Mesenchymal stem cell (in vitro differentiated cells and primary cell): ENCODE results near the gene LRRC39.

ENCODE experiments used
- DNase-seq: peaks from one replicate; pipeline ENCODE4 v3.0.0-alpha.2; 2013
- H2AFZ ChIP-seq: one replicate; pipeline ENCODE4 v1.6.1; 2013; ENCODE audit warnings: low read depth, mild to moderate bottlenecking, control low read depth, inconsistent platforms, low read length, moderate library complexity
- H2AK5ac ChIP-seq: 2 replicates; pipeline ENCODE4 v1.6.1; 2013; ENCODE audit warnings: low read length, moderate library complexity, mild to moderate bottlenecking, inconsistent platforms; ENCODE audit not compliant: severe bottlenecking
- H2BK120ac ChIP-seq: one replicate; pipeline ENCODE4 v1.6.1; 2013; ENCODE audit warnings: low read depth, mild to moderate bottlenecking, inconsistent platforms, low read length, moderate library complexity
- H2BK12ac ChIP-seq, 2 experiments: one replicate each; pipeline ENCODE4 v1.6.1; 2013; ENCODE audit warnings: inconsistent platforms in 2 of 2, low read length in 2 of 2, mild to moderate bottlenecking in 2 of 2, moderate library complexity in 2 of 2, control low read depth in 1 of 2
- H2BK15ac ChIP-seq: one replicate; pipeline ENCODE4 v1.6.1; 2013; ENCODE audit warnings: mild to moderate bottlenecking, low read depth, inconsistent platforms; ENCODE audit not compliant: poor library complexity, severe bottlenecking
- H2BK5ac ChIP-seq: 2 replicates; pipeline ENCODE4 v1.6.1; 2013; ENCODE audit warnings: low read depth, mild to moderate bottlenecking, low read length, control low read depth, inconsistent platforms; ENCODE audit not compliant: poor library complexity, severe bottlenecking
- H3K14ac ChIP-seq, 2 experiments: one replicate each; pipeline ENCODE4 v1.6.1; 2013; ENCODE audit warnings: inconsistent platforms in 2 of 2, low read length in 2 of 2, control low read depth in 1 of 2, mild to moderate bottlenecking in 1 of 2, moderate library complexity in 1 of 2
- H3K18ac ChIP-seq, 2 experiments: one replicate each; pipeline ENCODE4 v1.6.1; 2013; ENCODE audit warnings: inconsistent platforms in 2 of 2, low read length in 2 of 2, control low read depth in 1 of 2, low read depth in 1 of 2, mild to moderate bottlenecking in 1 of 2
- H3K23ac ChIP-seq, 2 experiments: one replicate each; pipeline ENCODE4 v1.6.1; 2013; ENCODE audit warnings: inconsistent platforms in 2 of 2, low read length in 2 of 2, mild to moderate bottlenecking in 2 of 2, moderate library complexity in 2 of 2, control low read depth in 1 of 2
- H3K27ac ChIP-seq: 2 replicates; pipeline ENCODE4 v1.5.1; 2013; ENCODE audit warnings: mild to moderate bottlenecking, moderate library complexity, low read length, control low read depth, inconsistent platforms; ENCODE audit not compliant: poor library complexity, severe bottlenecking
- H3K27me3 ChIP-seq, 2 experiments: 2 replicates each; pipeline versions ENCODE4 v1.6.1 to v1.7.0; 2013; ENCODE audit warnings: low read length in 2 of 2, mild to moderate bottlenecking in 2 of 2, moderate library complexity in 2 of 2, control low read depth in 1 of 2, inconsistent platforms in 1 of 2; ENCODE audit not compliant: control insufficient read depth in 1 of 2, insufficient read depth in 1 of 2
- H3K36me3 ChIP-seq, 2 experiments: 2 replicates each; pipeline versions ENCODE4 v1.6.1 to v1.7.0; 2013; ENCODE audit warnings: low read length in 2 of 2, control low read depth in 1 of 2, inconsistent platforms in 1 of 2, low read depth in 1 of 2, mild to moderate bottlenecking in 1 of 2; ENCODE audit not compliant: insufficient read depth in 2 of 2, control insufficient read depth in 1 of 2
- H3K4ac ChIP-seq, 2 experiments: one replicate each; pipeline ENCODE4 v1.6.1; 2013; ENCODE audit warnings: inconsistent platforms in 2 of 2, low read length in 2 of 2, mild to moderate bottlenecking in 2 of 2, moderate library complexity in 2 of 2, control low read depth in 1 of 2, low read depth in 1 of 2
- H3K4me1 ChIP-seq: 2 replicates; pipeline ENCODE4 v1.6.1; 2013; ENCODE audit warnings: low read depth, low read length, control low read depth; ENCODE audit not compliant: control insufficient read depth, insufficient read depth
- H3K4me2 ChIP-seq: 2 replicates; pipeline ENCODE4 v1.6.1; 2013; ENCODE audit warnings: low read length, mild to moderate bottlenecking, inconsistent platforms; ENCODE audit not compliant: poor library complexity, severe bottlenecking
- H3K4me3 ChIP-seq, 2 experiments: 2 replicates each; pipeline versions ENCODE4 v1.5.1 to v1.7.0; 2013; ENCODE audit warnings: low read length in 2 of 2, mild to moderate bottlenecking in 2 of 2, control low read depth in 1 of 2, low read depth in 1 of 2; ENCODE audit not compliant: insufficient read depth in 1 of 2
- H3K79me1 ChIP-seq: replicated peaks from 2 replicates; pipeline ENCODE4 v1.6.1; 2013; ENCODE audit warnings: mild to moderate bottlenecking, control low read depth, low read length, inconsistent platforms; ENCODE audit not compliant: poor library complexity, severe bottlenecking
- H3K9ac ChIP-seq: 2 replicates; pipeline ENCODE4 v1.7.0; 2013; ENCODE audit warnings: mild to moderate bottlenecking, low read length, moderate library complexity
- H3K9me3 ChIP-seq: 2 replicates; pipeline ENCODE4 v1.7.0; 2013; ENCODE audit warnings: mild to moderate bottlenecking, low read length; ENCODE audit not compliant: control insufficient read depth
- H4K8ac ChIP-seq: one replicate; pipeline ENCODE4 v1.6.1; 2013; ENCODE audit warnings: inconsistent platforms, mild to moderate bottlenecking, low read length, moderate library complexity
- H4K91ac ChIP-seq: one replicate; pipeline ENCODE4 v1.6.1; 2013; ENCODE audit warnings: mild to moderate bottlenecking, low read length, inconsistent platforms
- WGBS: methylation state at CpG from one replicate; pipeline ENCODE4 v1.1.7; 2013; ENCODE audit warnings: mixed read lengths; 5-methylcytosine and 5-hydroxymethylcytosine counted together

The LRRC39 gene

GRCh38 chr1:100183370-100183769, 5.3 kb upstream of the LRRC39 start:
- 91% methylated on average over 4 of the region's 4 CpGs for WGBS

DNA sequence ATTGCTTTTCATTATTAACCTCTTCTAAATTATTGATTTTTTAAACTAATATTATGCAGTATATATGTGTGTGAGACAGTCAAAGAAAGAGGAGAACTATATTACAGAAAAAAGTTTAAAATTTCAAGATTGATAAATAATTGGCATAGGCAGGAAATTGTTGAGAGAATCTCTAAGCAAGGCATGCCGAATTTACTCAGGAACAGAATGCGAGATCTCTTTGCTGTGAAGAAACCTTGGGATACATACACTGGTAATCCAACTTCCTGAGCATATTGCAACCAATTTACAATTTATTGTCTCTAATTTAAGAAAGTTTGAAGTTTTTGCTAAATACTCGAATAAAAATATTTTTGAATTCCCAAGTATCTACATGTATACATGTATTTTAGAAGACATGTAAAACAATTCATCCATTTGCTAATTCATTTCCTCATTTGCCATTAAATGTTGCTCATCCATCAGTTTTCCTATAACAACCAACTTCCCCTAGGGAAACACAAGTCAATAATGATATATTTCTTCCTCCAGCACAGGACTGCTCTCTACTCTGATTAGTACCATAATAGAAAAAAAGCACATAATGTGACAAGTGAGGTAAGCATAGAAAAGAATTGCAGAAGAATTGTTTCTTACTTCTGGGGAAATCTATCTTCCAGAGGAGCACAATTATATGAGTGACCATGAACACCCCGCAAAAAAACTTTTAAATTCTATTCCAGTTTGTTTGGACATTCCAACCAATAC, 588 bp downstream of the LRRC39 start:
- Histone ChIP-seq H2AFZ (no peak overlapping the region), H4K91ac (no peak overlapping the region), H2BK5ac (no peak overlapping the region), H3K4ac (no peak overlapping the region), H3K36me3 (no peaks in the 10 kb centered on the region), H3K18ac (no peak overlapping the region), H3K27ac (no peak overlapping the region), H3K79me1 (no peaks in the 10 kb centered on the region), H2AK5ac (no peak overlapping the region), H2BK15ac (no peak overlapping the region), H3K9me3 (no peaks in the 10 kb centered on the region), H3K4me3 (no peak overlapping the region), H2BK120ac (no peak overlapping the region), H3K9ac (no peak overlapping the region), H4K8ac (no peak overlapping the region), H3K23ac (no peak overlapping the region), H2BK12ac (no peak overlapping the region), H3K4me2 (no peak overlapping the region), H3K14ac (no peak overlapping the region), H3K4me1 (no peaks in the 10 kb centered on the region), H3K27me3 (no peaks in the 10 kb centered on the region)
- DNase-seq = no peak
- 67% methylated on average over 1 of the region's 4 CpGs for WGBS

More at GRCh38 chr1:100183370-100183769, 5.3 kb upstream of the LRRC39 start:
- no peaks in the 10 kb centered on the region for H3K79me1 ChIP-seq
- H2AK5ac ChIP-seq = no peak overlapping the region
- H3K27ac ChIP-seq = no peak overlapping the region
- no peak for DNase-seq
- H3K4ac ChIP-seq = no peak overlapping the region
- no peaks in the 10 kb centered on the region for H3K36me3 ChIP-seq
- no peak overlapping the region for H3K4me2 ChIP-seq
- no peak overlapping the region for H3K14ac ChIP-seq
- no peak overlapping the region for H4K8ac ChIP-seq
- no peak overlapping the region for H3K23ac ChIP-seq
- no peak overlapping the region for H4K91ac ChIP-seq
- no peak overlapping the region for H3K4me3 ChIP-seq
- H3K4me1 ChIP-seq = peaks cover 4% of the 10 kb centered on the region
- H3K9me3 ChIP-seq = no peaks in the 10 kb centered on the region
- no peak overlapping the region for H3K18ac ChIP-seq
- H2BK120ac ChIP-seq = no peak overlapping the region
- no peak overlapping the region for H2AFZ ChIP-seq
- no peak overlapping the region for H2BK12ac ChIP-seq
- H2BK15ac ChIP-seq = no peak overlapping the region
- H3K9ac ChIP-seq = no peak overlapping the region
- H2BK5ac ChIP-seq = no peak overlapping the region
- H3K27me3 ChIP-seq = no peaks in the 10 kb centered on the region

DNA sequence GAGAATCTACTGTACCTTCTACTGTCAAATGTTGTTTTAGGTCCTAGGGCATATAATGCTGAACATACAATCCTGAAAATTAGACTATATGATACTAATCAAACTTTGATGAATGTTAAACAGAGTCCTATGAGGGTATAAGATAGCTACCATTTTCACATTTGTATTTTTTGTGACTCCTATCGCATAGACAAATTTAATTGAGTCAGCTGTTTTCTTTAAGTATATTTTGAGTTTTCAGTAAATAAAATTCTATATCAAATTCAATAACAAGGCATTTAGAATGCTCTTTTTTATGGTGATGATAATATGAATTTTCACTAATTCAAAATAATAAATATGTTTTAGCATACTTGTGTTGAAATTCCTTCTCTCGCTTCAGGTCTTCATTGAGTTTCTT, 10.0 kb downstream of the LRRC39 start:
- H3K9ac ChIP-seq = no peak overlapping the region
- no peak overlapping the region for H2BK120ac ChIP-seq
- no peak overlapping the region for H3K4me2 ChIP-seq
- no peaks in the 10 kb centered on the region for H3K79me1 ChIP-seq
- H3K4ac ChIP-seq = no peak overlapping the region
- no peaks in the 10 kb centered on the region for H3K9me3 ChIP-seq
- H3K18ac ChIP-seq = no peak overlapping the region
- H3K27me3 ChIP-seq = no peaks in the 10 kb centered on the region
- H3K4me1 ChIP-seq = peaks cover 2% of the 10 kb centered on the region
- DNase-seq = no peak
- H2AK5ac ChIP-seq = no peak overlapping the region
- 89% methylated on average over 1 of the region's 2 CpGs for WGBS
- H2AFZ ChIP-seq = no peak overlapping the region
- H3K23ac ChIP-seq = no peak overlapping the region
- H3K14ac ChIP-seq = no peak overlapping the region
- H3K36me3 ChIP-seq = no peaks in the 10 kb centered on the region
- H2BK15ac ChIP-seq = no peak overlapping the region
- no peak overlapping the region for H3K27ac ChIP-seq
- no peak overlapping the region for H3K4me3 ChIP-seq
- no peak overlapping the region for H4K91ac ChIP-seq
- H2BK5ac ChIP-seq = no peak overlapping the region
- no peak overlapping the region for H2BK12ac ChIP-seq
- no peak overlapping the region for H4K8ac ChIP-seq

GRCh38 chr1:100164702-100165101, 13.4 kb downstream of the LRRC39 start:
- no peak overlapping the region for H3K4me3 ChIP-seq
- H3K9me3 ChIP-seq = no peaks in the 10 kb centered on the region
- H3K18ac ChIP-seq = no peak overlapping the region
- no peak overlapping the region for H2BK120ac ChIP-seq
- no peak overlapping the region for H3K4me2 ChIP-seq
- H3K4me1 ChIP-seq = peaks cover 2% of the 10 kb centered on the region
- no peak overlapping the region for H3K27ac ChIP-seq
- H3K23ac ChIP-seq = no peak overlapping the region
- H3K27me3 ChIP-seq = no peaks in the 10 kb centered on the region
- no peaks in the 10 kb centered on the region for H3K79me1 ChIP-seq
- H2BK12ac ChIP-seq = no peak overlapping the region
- no peak overlapping the region for H3K4ac ChIP-seq
- WGBS = 83% methylated on average over 3 of the region's 5 CpGs
- H3K14ac ChIP-seq = no peak overlapping the region
- no peak overlapping the region for H2AK5ac ChIP-seq
- no peak overlapping the region for H2BK5ac ChIP-seq
- no peaks in the 10 kb centered on the region for H3K36me3 ChIP-seq
- H4K8ac ChIP-seq = no peak overlapping the region
- H2BK15ac ChIP-seq = no peak overlapping the region
- peak overlapping the region; percentile 53 for H3K9ac ChIP-seq
- no peak overlapping the region for H2AFZ ChIP-seq
- DNase-seq = no peak
- H4K91ac ChIP-seq = no peak overlapping the region
